HFFc6 (cell line): ENCODE results near the gene IYD. TPM values are rescaled to one million over a fixed set of nuclear protein-coding genes. Genes with fewer than 3 reads are reported as not detected.
"Not testable (repeated sequence)": the region's sequence is repeated elsewhere in the genome, so short reads cannot be mapped to it uniquely, and the experiment has no call there.

ENCODE experiments used
- DNase-seq: peaks from one replicate; pipeline ENCODE4 v3.0.0-alpha.2; 2018
- H3K27ac Mint-ChIP-seq: 2 replicates; pipeline ENCODE4 v1.8.0; 2020; ENCODE audit warnings: mild to moderate bottlenecking, mixed read lengths
- H3K27me3 Mint-ChIP-seq: 2 replicates; pipeline ENCODE4 v1.8.0; 2021; ENCODE audit warnings: mild to moderate bottlenecking, moderate library complexity, mixed read lengths; ENCODE audit not compliant: insufficient read depth
- H3K36me3 Mint-ChIP-seq: 2 replicates; pipeline ENCODE4 v1.8.0; 2021; ENCODE audit warnings: low read depth, mixed read lengths
- H3K4me1 Mint-ChIP-seq: 2 replicates; pipeline ENCODE4 v1.8.0; 2020; ENCODE audit warnings: low read depth, mixed read lengths
- H3K4me3 Mint-ChIP-seq: 2 replicates; pipeline ENCODE4 v1.8.0; 2020; ENCODE audit warnings: mild to moderate bottlenecking, moderate library complexity, mixed read lengths
- H3K9me3 Mint-ChIP-seq: 2 replicates; pipeline ENCODE4 v1.8.0; 2020; ENCODE audit warnings: mild to moderate bottlenecking, mixed read lengths
- total RNA-seq, 6 experiments: library from RNA; stranded (reverse); fragmentation: NEBNext Ultra II Directional; extraction: Animal tissue kit (Norgen Biotek cat#: 25700); gene quantifications; 2 replicates in 1 of 6; 3 replicates in 5 of 6; pipeline ENCODE4 v1.2.3, GENCODE V29; 2021
- TF ChIP-seq, protein P1 (sequence below): fragments of 200-600 bp; sonication (generic); IDR thresholded peaks from 2 replicates; pipeline ENCODE4 v1.5.0; 2021; ENCODE audit warnings: antibody characterized with exemption, mild to moderate bottlenecking

The IYD gene
- total RNA-seq, 6 experiments from 2014 or later: not detected

DNA sequence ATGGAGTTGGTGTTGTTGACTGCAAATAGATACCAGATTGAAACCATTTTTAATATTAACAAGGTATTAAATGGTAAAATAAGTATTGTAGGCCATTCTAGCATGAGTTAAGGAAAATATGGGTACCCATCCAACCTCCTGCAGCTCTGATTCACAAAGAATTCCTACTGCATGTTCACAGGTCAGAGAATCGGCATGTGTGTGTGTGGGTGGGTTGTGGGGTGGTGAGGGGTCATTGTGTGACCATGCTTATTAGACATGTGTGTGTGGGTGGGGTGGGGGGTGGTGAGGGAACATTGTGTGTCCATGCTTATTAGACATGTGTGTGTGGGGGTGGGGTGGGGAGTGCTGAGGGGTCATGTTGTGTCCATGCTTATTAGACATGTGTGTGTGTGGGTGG is 3.2 kb downstream of the IYD start:
- H3K27ac Mint-ChIP-seq: no peak overlapping the region
- H3K27me3 Mint-ChIP-seq: peaks cover 20% of the 10 kb centered on the region; the same call in 1 of the 2 replicates
- no peaks in the 10 kb centered on the region for H3K4me1 Mint-ChIP-seq
- TF ChIP-seq, protein P1, sequence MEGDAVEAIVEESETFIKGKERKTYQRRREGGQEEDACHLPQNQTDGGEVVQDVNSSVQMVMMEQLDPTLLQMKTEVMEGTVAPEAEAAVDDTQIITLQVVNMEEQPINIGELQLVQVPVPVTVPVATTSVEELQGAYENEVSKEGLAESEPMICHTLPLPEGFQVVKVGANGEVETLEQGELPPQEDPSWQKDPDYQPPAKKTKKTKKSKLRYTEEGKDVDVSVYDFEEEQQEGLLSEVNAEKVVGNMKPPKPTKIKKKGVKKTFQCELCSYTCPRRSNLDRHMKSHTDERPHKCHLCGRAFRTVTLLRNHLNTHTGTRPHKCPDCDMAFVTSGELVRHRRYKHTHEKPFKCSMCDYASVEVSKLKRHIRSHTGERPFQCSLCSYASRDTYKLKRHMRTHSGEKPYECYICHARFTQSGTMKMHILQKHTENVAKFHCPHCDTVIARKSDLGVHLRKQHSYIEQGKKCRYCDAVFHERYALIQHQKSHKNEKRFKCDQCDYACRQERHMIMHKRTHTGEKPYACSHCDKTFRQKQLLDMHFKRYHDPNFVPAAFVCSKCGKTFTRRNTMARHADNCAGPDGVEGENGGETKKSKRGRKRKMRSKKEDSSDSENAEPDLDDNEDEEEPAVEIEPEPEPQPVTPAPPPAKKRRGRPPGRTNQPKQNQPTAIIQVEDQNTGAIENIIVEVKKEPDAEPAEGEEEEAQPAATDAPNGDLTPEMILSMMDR: no peak
- H3K36me3 Mint-ChIP-seq: no peaks in the 10 kb centered on the region
- H3K4me3 Mint-ChIP-seq: no peak overlapping the region
- no peak for DNase-seq
- H3K9me3 Mint-ChIP-seq: no peaks in the 10 kb centered on the region

DNA sequence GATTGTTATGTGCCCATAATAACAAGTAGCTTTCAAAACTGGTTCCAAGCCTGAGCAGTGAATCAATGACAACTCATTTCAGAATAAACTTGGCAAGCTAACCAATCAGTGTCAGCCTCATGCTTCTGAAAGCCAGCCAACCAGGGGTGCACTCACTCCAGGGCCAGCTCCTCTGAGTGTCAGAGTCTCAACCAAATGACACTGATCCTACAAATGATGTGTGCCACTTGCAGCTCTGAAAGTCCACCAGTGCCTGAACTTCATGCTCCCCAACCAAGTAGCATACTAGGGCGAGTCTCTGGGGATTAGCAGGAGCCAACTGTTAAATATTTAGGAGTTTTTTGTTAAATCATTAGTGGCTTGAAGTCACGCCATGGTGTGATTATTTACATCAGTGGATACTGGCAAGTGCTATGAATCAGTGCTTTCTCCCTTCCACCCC is 4.5 kb downstream of the IYD start:
- H3K27ac Mint-ChIP-seq: no peak overlapping the region
- no peaks in the 10 kb centered on the region for H3K9me3 Mint-ChIP-seq
- H3K36me3 Mint-ChIP-seq: no peaks in the 10 kb centered on the region
- peaks cover 22% of the 10 kb centered on the region; the same call in 1 of the 2 replicates for H3K27me3 Mint-ChIP-seq
- peak; percentile 23 for DNase-seq
- H3K4me1 Mint-ChIP-seq: no peaks in the 10 kb centered on the region
- TF ChIP-seq, protein P1: no peak
- no peak overlapping the region for H3K4me3 Mint-ChIP-seq

DNA sequence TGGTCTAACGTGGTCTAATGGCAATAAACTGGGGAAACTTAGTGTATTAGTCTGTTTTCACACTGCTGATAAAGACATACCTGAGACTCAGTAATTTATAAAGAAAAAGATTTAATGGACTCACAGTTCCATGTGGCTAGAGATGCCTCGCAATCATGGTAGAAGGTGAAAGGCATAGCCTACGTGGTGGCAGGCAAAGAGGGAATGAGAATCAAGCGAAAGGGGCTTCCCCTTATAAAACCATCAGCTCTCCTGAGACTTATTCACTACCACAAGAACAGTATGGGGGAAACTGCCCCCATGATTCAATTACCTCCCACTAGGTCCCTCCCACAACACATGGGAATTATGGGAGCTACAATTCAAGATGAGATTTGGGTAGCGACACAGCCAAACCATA is 5.5 kb downstream of the IYD start:
- H3K27me3 Mint-ChIP-seq: peaks cover 16% of the 10 kb centered on the region; the same call in 1 of the 2 replicates
- H3K27ac Mint-ChIP-seq, H3K4me3 Mint-ChIP-seq, H3K4me1 Mint-ChIP-seq, H3K36me3 Mint-ChIP-seq, DNase-seq, H3K9me3 Mint-ChIP-seq: not testable (repeated sequence)

DNA sequence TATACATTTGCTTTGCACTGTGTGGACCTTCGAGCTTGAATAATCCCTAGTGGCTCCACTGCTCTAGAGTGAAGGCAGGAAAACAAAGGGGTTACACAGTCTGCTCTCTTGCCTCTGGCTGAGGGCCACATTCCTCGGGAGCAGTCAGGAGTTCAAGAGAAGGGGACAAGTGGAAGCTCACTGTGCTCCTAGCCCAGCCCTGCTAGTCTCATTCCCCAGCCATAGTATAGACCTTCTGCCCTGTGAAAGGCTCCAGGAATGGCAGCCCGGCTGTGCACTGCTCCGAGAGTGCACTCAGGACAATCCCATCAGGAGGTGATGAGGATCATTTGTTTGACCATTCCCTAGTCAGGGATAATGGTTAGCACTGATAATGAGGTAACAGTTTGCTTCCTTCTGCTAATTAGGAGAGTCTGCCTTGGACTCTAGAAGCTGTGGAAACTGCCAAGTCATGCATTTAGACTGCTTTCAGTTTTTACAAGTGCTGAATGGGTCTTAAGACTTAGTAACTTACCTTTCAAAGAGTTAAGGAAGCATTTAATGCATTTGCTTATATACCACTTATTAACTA is 8.5 kb downstream of the IYD start:
- Mint-ChIP-seq H3K36me3 (no peaks in the 10 kb centered on the region), H3K27me3 (peaks cover 18% of the 10 kb centered on the region; the same call in 1 of the 2 replicates), H3K9me3 (no peaks in the 10 kb centered on the region), H3K4me1 (no peaks in the 10 kb centered on the region), H3K27ac (no peak overlapping the region), H3K4me3 (no peak overlapping the region)
- DNase-seq: no peak
- TF ChIP-seq, protein P1: no peak

DNA sequence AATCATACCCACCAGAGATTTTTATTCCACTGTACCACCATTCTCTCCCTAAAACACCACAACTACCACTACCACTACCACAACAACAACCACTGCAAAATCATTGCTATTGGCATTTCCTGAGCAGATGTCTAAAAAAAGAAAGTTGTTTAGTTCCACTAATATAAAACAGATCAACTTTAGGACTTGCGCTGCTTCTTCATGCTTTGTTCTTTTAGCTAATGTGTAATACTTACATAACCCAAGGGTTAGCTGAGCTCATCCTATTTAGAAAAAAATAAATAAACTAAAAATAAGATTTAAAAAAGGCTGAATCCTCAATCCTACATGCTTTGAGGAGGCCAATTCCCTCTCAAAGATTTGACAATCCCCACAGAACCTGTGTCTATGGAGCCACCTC is 11.4 kb downstream of the IYD start:
- no peak for DNase-seq
- peaks cover 18% of the 10 kb centered on the region; the same call in 1 of the 2 replicates for H3K27me3 Mint-ChIP-seq
- H3K4me1 Mint-ChIP-seq: no peaks in the 10 kb centered on the region
- H3K36me3 Mint-ChIP-seq: no peaks in the 10 kb centered on the region
- no peaks in the 10 kb centered on the region for H3K9me3 Mint-ChIP-seq
- H3K4me3 Mint-ChIP-seq: no peak overlapping the region
- TF ChIP-seq, protein P1: no peak
- no peak overlapping the region for H3K27ac Mint-ChIP-seq

DNA sequence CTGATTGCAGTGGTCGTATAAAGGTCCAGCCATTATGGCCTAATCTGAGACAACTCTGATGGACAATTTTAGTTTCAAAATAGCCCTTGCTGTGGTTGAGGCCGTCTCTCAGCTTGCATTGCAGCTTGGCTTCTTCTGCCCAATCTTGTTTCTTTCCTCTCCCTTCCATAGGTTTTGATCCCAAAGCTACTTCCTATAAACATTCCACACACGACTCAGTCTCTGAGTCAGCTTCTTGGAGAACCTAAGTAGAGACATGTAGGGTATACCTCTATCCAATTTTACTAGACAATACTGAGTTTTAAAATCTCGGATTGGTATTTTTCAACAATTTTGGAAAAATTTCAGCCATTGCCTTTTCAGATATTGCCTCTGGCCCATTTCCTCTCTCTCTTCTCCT is 13.4 kb downstream of the IYD start:
- no peaks in the 10 kb centered on the region for H3K9me3 Mint-ChIP-seq
- DNase-seq: no peak
- H3K4me1 Mint-ChIP-seq: no peaks in the 10 kb centered on the region
- H3K27me3 Mint-ChIP-seq: peaks cover 6% of the 10 kb centered on the region; the same call in 1 of the 2 replicates
- H3K36me3 Mint-ChIP-seq: no peaks in the 10 kb centered on the region
- no peak overlapping the region for H3K27ac Mint-ChIP-seq
- H3K4me3 Mint-ChIP-seq: no peak overlapping the region
- TF ChIP-seq, protein P1: no peak
